Activated B cell treated with CpG ODN at 0.5 μM for 24 hours (primary cell): ENCODE data around the gene NPAS3. TPM values are rescaled to one million over a fixed set of nuclear protein-coding genes. Genes with fewer than 3 reads are reported as not detected.

Experiments used
- ATAC-seq: fragments of 200-7000 bp; cut with Tn5 transposase; one replicate; pipeline ENCODE4 v1.10.0; 2021; ENCODE audit warnings: low read depth, mild to moderate bottlenecking, moderate library complexity
- CTCF ChIA-PET: fragments of 350-600 bp; sonication (Branson Sonifier 250); formaldehyde crosslinking; loops from one replicate; lab custom pipeline; 2021; ENCODE audit warnings: antibody characterized with exemption; lab: Charles Lee
- POLR2A ChIA-PET: fragments of 350-600 bp; sonication (Branson Sonifier 250); formaldehyde crosslinking; loops from one replicate; lab custom pipeline; 2021; ENCODE audit warnings: antibody characterized with exemption; lab: Charles Lee
- DNase-seq: peaks from one replicate; pipeline ENCODE4 v3.0.0; 2022
- H3K27ac Mint-ChIP-seq: one replicate; pipeline ENCODE4 v1.8.0; 2020; ENCODE audit warnings: mixed read lengths
- H3K27me3 Mint-ChIP-seq: one replicate; pipeline ENCODE4 v1.8.0; 2021; ENCODE audit warnings: mixed read lengths
- H3K36me3 Mint-ChIP-seq: one replicate; pipeline ENCODE4 v1.8.0; 2021; ENCODE audit warnings: low read depth, mixed read lengths
- H3K4me1 Mint-ChIP-seq: one replicate; pipeline ENCODE4 v1.8.0; 2021; ENCODE audit warnings: mixed read lengths
- H3K4me3 Mint-ChIP-seq: one replicate; pipeline ENCODE4 v1.8.0; 2020; ENCODE audit warnings: mild to moderate bottlenecking, mixed read lengths
- H3K9me3 Mint-ChIP-seq: one replicate; pipeline ENCODE4 v1.8.0; 2020; ENCODE audit warnings: mixed read lengths
- CTCF ChIP-seq: fragments of 200-600 bp; IDR thresholded peaks from one replicate; pipeline ENCODE4 v1.8.0; 2022; ENCODE audit warnings: antibody characterized with exemption, mild to moderate bottlenecking
- intact Hi-C: fragments of 100-400 bp; cut with micrococcal nuclease; formaldehyde crosslinking; loops from one replicate; pipeline ENCODE4 v1.15.1; 2024
- total RNA-seq: library from RNA; stranded (reverse); gene quantifications from 2 replicates; pipeline ENCODE4 v1.2.3, GENCODE V29; 2022

NPAS3 gene
- total RNA-seq, 1 donor from 2014 or later: not detected

DNA sequence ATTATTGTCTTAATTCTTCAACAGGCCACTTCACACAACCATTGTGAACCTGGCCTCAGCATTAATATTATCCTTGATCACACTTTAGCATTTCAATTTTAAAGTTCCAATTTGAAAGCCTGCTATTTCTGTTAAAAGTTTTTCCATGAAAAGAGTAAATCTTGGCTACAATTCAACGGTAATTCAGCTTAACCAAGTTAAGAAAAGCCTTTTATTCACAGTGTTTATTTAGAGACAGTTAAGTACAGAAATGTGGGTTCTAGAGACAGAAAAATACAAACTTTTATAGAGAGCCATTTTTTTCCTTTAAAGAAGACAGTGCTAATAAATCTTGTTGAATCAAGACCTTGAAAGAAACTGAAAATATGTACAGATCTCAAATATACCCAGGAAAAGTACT is 103.9 kb downstream of the NPAS3 start:
- Mint-ChIP-seq H3K4me1 (no peaks in the 10 kb centered on the region), H3K27ac (no peak overlapping the region), H3K27me3 (no peaks in the 10 kb centered on the region), H3K36me3 (no peaks in the 10 kb centered on the region), H3K4me3 (no peak overlapping the region), H3K9me3 (peaks cover 27% of the 10 kb centered on the region)
- intact Hi-C loops: no loop called here
- ChIA-PET CTCF (no interaction called here), POLR2A (no interaction called here)
- no peak for DNase-seq
- no peak for ATAC-seq
- TF ChIP-seq CTCF: no peak

- no peak for TF ChIP-seq CTCF
- intact Hi-C loops: loop anchor here (1.0 kb wide), 1 partner anchor 24 kb away; no protein-coding TSS in a partner anchor
- ATAC-seq (no peak), DNase-seq (no peak)
- Mint-ChIP-seq H3K36me3 (no peaks in the 10 kb centered on the region), H3K9me3 (peaks cover 30% of the 10 kb centered on the region), H3K27me3 (no peaks in the 10 kb centered on the region), H3K4me3 (no peak overlapping the region), H3K4me1 (no peaks in the 10 kb centered on the region), H3K27ac (no peak overlapping the region)
- POLR2A ChIA-PET: no interaction called here
- CTCF ChIA-PET: no interaction called here
These were observed 107.1 kb downstream of the NPAS3 start for GRCh38 chr14:33045760-33046159.

DNA sequence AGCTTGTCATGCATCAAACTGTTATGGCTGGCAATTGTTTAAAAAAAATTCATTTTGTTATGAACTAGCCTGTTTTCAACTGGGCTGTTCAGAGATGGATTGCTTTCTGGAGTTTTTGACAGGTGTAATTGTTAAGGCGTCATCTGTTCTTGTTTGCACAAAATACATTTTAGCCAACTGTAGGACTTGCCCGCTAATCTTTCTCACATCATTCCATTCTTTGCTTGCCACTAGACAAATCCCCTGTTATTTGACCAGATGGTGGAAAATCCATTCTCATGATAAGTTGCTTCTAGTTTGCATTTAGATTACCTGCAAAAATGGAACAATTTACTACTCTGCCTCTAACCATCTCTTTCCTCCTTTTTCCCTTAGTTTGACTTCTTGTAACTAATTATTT is 114.3 kb downstream of the NPAS3 start:
- POLR2A ChIA-PET: no interaction called here
- CTCF ChIA-PET: no interaction called here
- TF ChIP-seq CTCF: no peak
- no peaks in the 10 kb centered on the region for H3K4me1 Mint-ChIP-seq
- no peaks in the 10 kb centered on the region for H3K36me3 Mint-ChIP-seq
- H3K4me3 Mint-ChIP-seq: no peak overlapping the region
- no peak for DNase-seq
- H3K27ac Mint-ChIP-seq: no peak overlapping the region
- ATAC-seq: no peak
- peaks cover 3% of the 10 kb centered on the region for H3K9me3 Mint-ChIP-seq
- intact Hi-C loops: no loop called here
- no peaks in the 10 kb centered on the region for H3K27me3 Mint-ChIP-seq

DNA sequence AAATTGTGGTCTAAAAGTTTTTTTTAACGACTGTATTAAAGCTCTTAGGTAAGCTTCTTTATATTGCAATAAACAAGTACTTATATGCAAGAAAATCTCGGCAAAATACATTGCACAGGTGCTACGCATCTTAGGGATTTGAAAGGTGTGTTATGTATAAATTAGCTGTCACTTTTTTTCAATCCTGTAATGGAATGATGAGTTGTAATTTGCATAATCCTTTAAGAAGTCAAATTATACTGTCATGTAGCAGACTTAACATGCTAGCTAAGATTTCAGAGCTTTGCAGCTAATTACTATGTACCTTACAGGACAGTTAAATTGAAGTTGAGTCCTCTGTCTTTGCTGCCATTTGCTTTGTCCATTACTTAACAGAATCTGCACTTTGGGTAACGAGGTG is 117.5 kb downstream of the NPAS3 start:
- intact Hi-C loops: no loop called here
- no peak for DNase-seq
- Mint-ChIP-seq H3K4me3 (no peak overlapping the region), H3K36me3 (no peaks in the 10 kb centered on the region), H3K4me1 (no peaks in the 10 kb centered on the region), H3K9me3 (no peaks in the 10 kb centered on the region), H3K27me3 (no peaks in the 10 kb centered on the region), H3K27ac (no peak overlapping the region)
- CTCF ChIA-PET: no interaction called here
- no peak for ATAC-seq
- POLR2A ChIA-PET: no interaction called here
- no peak for TF ChIP-seq CTCF

GRCh38 chr14:33057585-33057984 is 118.9 kb downstream of the NPAS3 start:
- Mint-ChIP-seq H3K36me3 (no peaks in the 10 kb centered on the region), H3K27ac (no peak overlapping the region), H3K4me3 (no peak overlapping the region), H3K4me1 (no peaks in the 10 kb centered on the region), H3K27me3 (no peaks in the 10 kb centered on the region), H3K9me3 (no peaks in the 10 kb centered on the region)
- ChIA-PET POLR2A (no interaction called here), CTCF (no interaction called here)
- ATAC-seq: no peak
- intact Hi-C loops: no loop called here
- TF ChIP-seq CTCF: no peak
- DNase-seq: no peak
